Transverse colon (tissue), 4 donors: ENCODE measurements around the gene XPO6.

ENCODE experiments used
- CTCF ChIP-seq, 5 experiments: fragments of 200-600 bp in 3 of 5; fragments of 450-650 bp in 2 of 5; sonication (generic) in 3 of 5; IDR thresholded peaks; 1 replicate in 2 of 5; 2 replicates in 3 of 5; pipeline ENCODE4 v1.5.1; 2016 to 2017; ENCODE audit warnings: antibody characterized with exemption in 5 of 5, inconsistent platforms in 3 of 5, mild to moderate bottlenecking in 2 of 5, moderate library complexity in 1 of 5
- EP300 ChIP-seq: sonication (generic); formaldehyde crosslinking; IDR thresholded peaks from one replicate; pipeline ENCODE4 v1.6.1; 2017; ENCODE audit warnings: antibody characterized with exemption, low read depth
- POLR2A ChIP-seq: fragments of 450-650 bp; IDR thresholded peaks from one replicate; pipeline ENCODE4 v1.6.1; 2016; ENCODE audit warnings: antibody characterized with exemption, mild to moderate bottlenecking, moderate library complexity
- POLR2AphosphoS5 ChIP-seq, 3 donors: sonication (generic); formaldehyde crosslinking; IDR thresholded peaks; one replicate each; pipeline ENCODE4 v1.6.1; 2016; ENCODE audit warnings: antibody characterized with exemption in 3 of 3

- TF ChIP-seq EP300 = no peak
- no peak for TF ChIP-seq POLR2A
- no peak for TF ChIP-seq CTCF (IDR thresholded peaks at IDR 0.05)
- no peak for TF ChIP-seq POLR2AphosphoS5 (IDR thresholded peaks at IDR 0.05)
Observed at GRCh38 chr16:28061352-28062101, 150.2 kb downstream of the XPO6 start.
